Measurements from ENCODE around the gene CSNK2B. TPM values are rescaled to one million over a fixed set of nuclear protein-coding genes. Genes with fewer than 3 reads are reported as not detected.

The CSNK2B gene
- total and polyA plus RNA-seq, 9 of the 15 experiments (the other 6 are each of a cell fraction or from before 2014, with no cell fraction given): 120 to 1,126 (median 529) TPM

- TF ChIP-seq HBP1 (CRISPR knock-in tag; IDR thresholded peaks at IDR 0.05) (peak; percentile 45; the same call in 1 of the 2 replicates), ETV5 (CRISPR knock-in tag; IDR thresholded peaks at IDR 0.05; ENCODE audit: low read depth) (no peak), ZNF551 (CRISPR knock-in tag; IDR thresholded peaks at IDR 0.05) (no peak), CHCHD3 (CRISPR knock-in tag; IDR thresholded peaks at IDR 0.05) (no peak), FOXJ2 (tag; IDR thresholded peaks at IDR 0.05) (no peak), GABPB1 (CRISPR knock-in tag; IDR thresholded peaks at IDR 0.05) (no peak), ZBTB17 (CRISPR knock-in tag; IDR thresholded peaks at IDR 0.05) (no peak), NFYB (IDR thresholded peaks at IDR 0.05; ENCODE audit: extremely low read depth, insufficient read length) (no peak), POLR3G (IDR thresholded peaks at IDR 0.05; ENCODE audit: extremely low read depth, insufficient read length, insufficient replicate concordance) (no peak), HEY1 (CRISPR knock-in tag; IDR thresholded peaks at IDR 0.05; ENCODE audit: borderline replicate concordance) (no peak), DNMT1 (IDR thresholded peaks at IDR 0.05) (no peak), ZNF561 (CRISPR knock-in tag; conservative IDR thresholded peaks at IDR 0.05) (no peak), POLR2AphosphoS5 (IDR thresholded peaks at IDR 0.05; ENCODE audit: control insufficient read depth, insufficient read depth, low read depth, low read length) (peak; percentile 76; the same call in 1 of the 2 replicates), MAFK (IDR thresholded peaks at IDR 0.05; ENCODE audit: low read length) (no peak), IFI16 (CRISPR knock-in tag; IDR thresholded peaks at IDR 0.05) (no peak), ARID3B (CRISPR knock-in tag; IDR thresholded peaks at IDR 0.05; ENCODE audit: borderline replicate concordance) (0 out of 2 replicates have a peak, but pooled peaks have one; percentile 15), ZBTB1 (CRISPR knock-in tag; IDR thresholded peaks at IDR 0.05; ENCODE audit: borderline replicate concordance, low read depth) (no peak), ZNF134 (CRISPR knock-in tag; conservative IDR thresholded peaks at IDR 0.05) (no peak), ZNF280B (CRISPR knock-in tag; IDR thresholded peaks at IDR 0.05) (no peak), ZNF347 (CRISPR knock-in tag; IDR thresholded peaks at IDR 0.05; ENCODE audit: low read depth) (no peak), BCLAF1 (IDR thresholded peaks at IDR 0.05; ENCODE audit: borderline replicate concordance in 1 of 2, control insufficient read depth in 1 of 2, low read depth in 2 of 2, low read length in 1 of 2) (no peak)
Observed at GRCh38 chr6:31686483-31686882, 20.6 kb downstream of the CSNK2B start (continued).
